ENCODE results near the gene FOXP1. TPM values are rescaled to one million over a fixed set of nuclear protein-coding genes. Genes with fewer than 3 reads are reported as not detected.
A peak's percentile ranks its signal among the peaks of the same experiment; 100 is the strongest.

FOXP1 gene
- total RNA-seq, 1 experiment from 2014 or later = 334 TPM

DNA sequence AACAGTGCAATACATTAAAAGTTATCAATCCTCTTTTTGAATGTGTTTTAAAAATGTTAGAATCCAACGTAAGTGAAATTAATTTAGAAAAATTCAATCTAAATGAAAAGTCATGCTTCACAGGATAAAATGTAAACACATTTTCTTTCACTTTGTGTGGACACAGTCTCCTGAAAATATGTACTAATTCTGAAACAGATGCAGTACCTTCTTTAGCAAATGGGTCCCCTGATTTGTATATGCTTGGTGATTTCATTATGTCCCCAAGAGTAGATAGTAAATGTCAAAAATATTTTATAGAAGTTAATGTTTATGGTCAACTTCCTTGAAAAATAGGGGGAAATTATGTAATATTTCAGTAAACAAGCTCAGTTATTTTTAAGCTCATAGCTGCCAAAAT lies 28.9 kb downstream of the FOXP1 start:
- Histone ChIP-seq H3K27ac (ENCODE audit: low read length) (peak overlapping the region; percentile 79), H3K79me2 (ENCODE audit: low read length) (peaks cover 95% of the 10 kb centered on the region), H2AFZ (ENCODE audit: low read length) (no peak overlapping the region), H3K36me3 (ENCODE audit: insufficient read depth, low read length) (peaks cover 40% of the 10 kb centered on the region), H4K20me1 (ENCODE audit: insufficient read depth, low read depth, low read length) (no peaks in the 10 kb centered on the region), H3K9ac (ENCODE audit: low read length) (no peak overlapping the region), H3K4me3 (ENCODE audit: low read length) (peak overlapping the region; percentile 14; the same call in 1 of the 2 replicates), H3K9me3 (ENCODE audit: low read length) (no peaks in the 10 kb centered on the region), H3K27me3 (ENCODE audit: low read length) (no peaks in the 10 kb centered on the region), H3K4me1 (ENCODE audit: low read length) (peaks cover 78% of the 10 kb centered on the region), H3K4me2 (ENCODE audit: low read depth, low read length, poor library complexity, severe bottlenecking) (peak overlapping the region; percentile 56), H3K9me2 (replicated peaks; ENCODE audit: insufficient read depth, low read length) (no peaks in the 10 kb centered on the region)
- no peak for DNase-seq

DNA sequence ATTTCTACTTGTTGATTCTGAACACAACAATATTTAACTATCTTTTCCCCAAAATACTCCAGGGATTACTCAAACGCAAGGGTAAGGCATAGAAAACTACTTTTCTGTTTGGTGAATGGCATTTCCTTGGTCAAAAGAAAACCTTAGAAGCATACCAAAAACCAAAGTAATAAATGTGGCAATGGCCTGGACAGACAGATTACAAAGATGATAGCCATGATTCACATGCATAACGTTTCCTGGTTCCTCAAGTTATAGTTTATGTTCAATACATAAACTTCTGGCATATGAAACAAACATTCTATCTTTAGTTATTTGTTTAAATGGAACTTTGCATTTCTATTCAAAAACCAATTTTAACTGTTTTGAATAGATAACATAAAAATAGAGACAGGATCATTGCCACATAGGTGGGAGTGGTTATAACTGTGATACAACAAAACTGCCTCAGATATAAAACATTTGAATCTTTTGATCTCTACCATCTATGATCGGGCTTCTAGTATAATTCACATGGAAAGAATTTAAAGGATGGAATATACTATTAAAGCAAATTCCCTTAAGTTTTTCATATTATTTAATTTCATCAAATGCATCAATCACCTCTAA lies 32.1 kb downstream of the FOXP1 start:
- no peaks in the 10 kb centered on the region for H3K27me3 ChIP-seq (ENCODE audit: low read length)
- H4K20me1 ChIP-seq (ENCODE audit: insufficient read depth, low read depth, low read length) = no peaks in the 10 kb centered on the region
- peaks cover 98% of the 10 kb centered on the region for H3K79me2 ChIP-seq (ENCODE audit: low read length)
- no peak for DNase-seq
- H3K4me2 ChIP-seq (ENCODE audit: low read depth, low read length, poor library complexity, severe bottlenecking) = no peak overlapping the region
- H3K9me2 ChIP-seq (replicated peaks; ENCODE audit: insufficient read depth, low read length) = no peaks in the 10 kb centered on the region
- H3K36me3 ChIP-seq (ENCODE audit: insufficient read depth, low read length) = peaks cover 39% of the 10 kb centered on the region
- H3K9ac ChIP-seq (ENCODE audit: low read length) = no peak overlapping the region
- peak overlapping the region; percentile 70 for H3K27ac ChIP-seq (ENCODE audit: low read length)
- no peaks in the 10 kb centered on the region for H3K9me3 ChIP-seq (ENCODE audit: low read length)
- peaks cover 81% of the 10 kb centered on the region for H3K4me1 ChIP-seq (ENCODE audit: low read length)
- H2AFZ ChIP-seq (ENCODE audit: low read length) = no peak overlapping the region
- H3K4me3 ChIP-seq (ENCODE audit: low read length) = no peak overlapping the region

DNA sequence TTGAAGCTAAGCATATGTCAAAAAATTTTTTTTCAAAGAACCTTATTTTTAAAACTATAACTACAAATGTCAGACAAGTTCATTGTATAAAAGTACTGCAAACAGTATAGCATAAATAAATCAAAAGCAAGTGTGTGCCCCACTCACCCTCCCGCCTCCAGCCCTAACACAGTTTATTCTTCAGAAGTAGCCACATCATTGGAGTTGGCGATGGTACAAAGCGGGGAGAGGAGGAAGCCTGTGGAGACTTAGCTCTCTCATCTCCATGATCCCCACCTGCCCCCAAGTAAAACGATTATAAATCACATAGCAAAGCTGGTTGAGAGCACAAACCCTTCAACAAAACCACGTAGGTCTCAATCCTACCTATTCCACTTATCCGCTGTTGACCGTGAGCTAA lies 33.6 kb downstream of the FOXP1 start:
- no peak for DNase-seq
- peaks cover 36% of the 10 kb centered on the region for H3K36me3 ChIP-seq (ENCODE audit: insufficient read depth, low read length)
- no peaks in the 10 kb centered on the region for H3K9me2 ChIP-seq (replicated peaks; ENCODE audit: insufficient read depth, low read length)
- no peaks in the 10 kb centered on the region for H4K20me1 ChIP-seq (ENCODE audit: insufficient read depth, low read depth, low read length)
- no peak overlapping the region for H2AFZ ChIP-seq (ENCODE audit: low read length)
- H3K4me2 ChIP-seq (ENCODE audit: low read depth, low read length, poor library complexity, severe bottlenecking) = no peak overlapping the region
- H3K27ac ChIP-seq (ENCODE audit: low read length) = peak overlapping the region; percentile 45
- H3K9ac ChIP-seq (ENCODE audit: low read length) = no peak overlapping the region
- H3K79me2 ChIP-seq (ENCODE audit: low read length) = peaks cover 97% of the 10 kb centered on the region
- H3K27me3 ChIP-seq (ENCODE audit: low read length) = no peaks in the 10 kb centered on the region
- H3K4me1 ChIP-seq (ENCODE audit: low read length) = peaks cover 81% of the 10 kb centered on the region
- no peaks in the 10 kb centered on the region for H3K9me3 ChIP-seq (ENCODE audit: low read length)
- no peak overlapping the region for H3K4me3 ChIP-seq (ENCODE audit: low read length)

DNA sequence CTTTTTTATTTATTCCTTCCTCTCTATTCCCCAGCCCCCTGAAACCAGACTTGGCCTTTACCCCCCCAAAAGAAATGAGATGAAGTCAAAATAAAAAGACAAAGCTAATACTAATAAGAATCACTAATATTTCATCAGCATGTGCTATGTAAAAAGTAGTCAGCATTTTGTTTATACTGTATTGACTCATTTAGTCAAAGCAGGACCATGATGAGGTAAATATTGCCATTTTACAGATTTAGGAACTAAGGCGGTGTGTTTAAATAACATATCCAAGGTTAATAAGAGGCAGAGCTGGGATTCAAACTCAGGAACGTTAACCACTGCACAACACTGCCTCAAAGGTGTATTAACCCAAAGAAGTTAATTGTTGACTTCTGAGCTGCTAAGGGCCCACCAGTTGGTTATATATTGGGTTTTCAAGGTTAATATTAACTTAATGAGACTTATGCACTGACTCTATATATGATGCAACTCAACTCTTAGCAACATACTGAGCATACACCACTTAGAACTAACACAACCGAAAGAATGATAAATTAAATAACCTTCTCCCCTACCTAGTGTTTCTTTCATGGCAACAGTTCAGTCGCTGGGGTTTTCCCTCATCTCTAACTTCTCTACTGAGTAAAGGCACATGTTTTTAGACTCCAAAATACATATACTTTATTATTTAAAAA lies 34.7 kb downstream of the FOXP1 start:
- Histone ChIP-seq H3K4me3 (ENCODE audit: low read length) (no peak overlapping the region), H3K36me3 (ENCODE audit: insufficient read depth, low read length) (peaks cover 27% of the 10 kb centered on the region), H3K9me3 (ENCODE audit: low read length) (no peaks in the 10 kb centered on the region), H3K9ac (ENCODE audit: low read length) (no peak overlapping the region), H3K4me2 (ENCODE audit: low read depth, low read length, poor library complexity, severe bottlenecking) (no peak overlapping the region), H3K9me2 (replicated peaks; ENCODE audit: insufficient read depth, low read length) (no peaks in the 10 kb centered on the region), H3K4me1 (ENCODE audit: low read length) (peaks cover 80% of the 10 kb centered on the region), H3K27ac (ENCODE audit: low read length) (peak overlapping the region; percentile 11; the same call in 1 of the 2 replicates), H2AFZ (ENCODE audit: low read length) (no peak overlapping the region), H3K27me3 (ENCODE audit: low read length) (no peaks in the 10 kb centered on the region), H4K20me1 (ENCODE audit: insufficient read depth, low read depth, low read length) (no peaks in the 10 kb centered on the region), H3K79me2 (ENCODE audit: low read length) (peaks cover 95% of the 10 kb centered on the region)
- DNase-seq = no peak

DNA sequence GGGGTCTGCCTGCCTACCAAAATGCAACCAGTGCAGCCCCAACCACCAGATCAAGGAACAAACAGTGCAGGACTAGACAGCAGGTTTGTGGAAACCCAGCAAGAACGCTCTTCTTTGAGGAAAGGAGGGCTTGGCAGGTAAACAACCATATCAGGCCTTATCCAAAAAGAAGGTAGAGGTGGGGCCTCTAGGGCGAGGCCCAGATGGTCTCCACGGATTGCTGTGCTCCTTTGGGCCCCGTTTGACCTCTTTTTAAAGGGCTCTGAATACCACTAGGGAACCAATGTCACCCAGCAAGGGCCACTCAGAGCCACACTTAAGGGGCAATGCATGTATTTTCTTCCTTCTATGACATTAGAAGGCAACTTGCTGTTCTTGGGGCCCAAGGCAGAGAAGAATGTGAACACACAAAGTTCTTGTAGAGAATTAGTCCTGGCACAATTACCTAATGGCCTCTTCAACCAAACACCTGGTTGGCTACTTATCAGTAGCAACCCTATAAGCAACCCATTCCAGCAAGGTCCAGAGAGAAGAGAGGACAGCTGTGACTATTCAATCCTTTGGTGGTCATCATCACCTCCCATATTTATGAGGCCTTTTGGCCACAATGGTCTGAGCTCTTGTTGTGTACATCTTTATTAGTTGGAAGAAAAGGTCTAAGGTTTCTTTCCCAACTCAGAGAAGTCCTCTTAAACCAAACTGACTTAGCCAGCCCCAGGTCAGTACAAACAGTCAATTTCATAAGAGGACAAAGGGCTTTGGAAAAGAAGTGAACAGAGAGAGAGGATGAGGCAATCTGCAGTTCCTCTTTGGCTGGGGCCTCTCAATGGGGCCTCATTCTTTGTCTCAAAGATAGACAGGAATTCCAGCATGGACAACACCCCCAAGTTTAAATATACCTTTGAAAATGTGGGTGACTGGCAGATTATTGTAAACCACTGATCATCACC lies 36.0 kb downstream of the FOXP1 start:
- no peak for DNase-seq
- H3K9me2 ChIP-seq (replicated peaks; ENCODE audit: insufficient read depth, low read length) = no peaks in the 10 kb centered on the region
- no peak overlapping the region for H3K4me2 ChIP-seq (ENCODE audit: low read depth, low read length, poor library complexity, severe bottlenecking)
- peaks cover 95% of the 10 kb centered on the region for H3K79me2 ChIP-seq (ENCODE audit: low read length)
- no peak overlapping the region for H2AFZ ChIP-seq (ENCODE audit: low read length)
- H3K27ac ChIP-seq (ENCODE audit: low read length) = peak overlapping the region; percentile 87
- no peak overlapping the region for H3K4me3 ChIP-seq (ENCODE audit: low read length)
- no peaks in the 10 kb centered on the region for H4K20me1 ChIP-seq (ENCODE audit: insufficient read depth, low read depth, low read length)
- peaks cover 26% of the 10 kb centered on the region for H3K36me3 ChIP-seq (ENCODE audit: insufficient read depth, low read length)
- H3K27me3 ChIP-seq (ENCODE audit: low read length) = no peaks in the 10 kb centered on the region
- peaks cover 80% of the 10 kb centered on the region for H3K4me1 ChIP-seq (ENCODE audit: low read length)
- no peaks in the 10 kb centered on the region for H3K9me3 ChIP-seq (ENCODE audit: low read length)
- H3K9ac ChIP-seq (ENCODE audit: low read length) = 0 out of 2 replicates have a peak overlapping the region, but pooled peaks have one; percentile 14

DNA sequence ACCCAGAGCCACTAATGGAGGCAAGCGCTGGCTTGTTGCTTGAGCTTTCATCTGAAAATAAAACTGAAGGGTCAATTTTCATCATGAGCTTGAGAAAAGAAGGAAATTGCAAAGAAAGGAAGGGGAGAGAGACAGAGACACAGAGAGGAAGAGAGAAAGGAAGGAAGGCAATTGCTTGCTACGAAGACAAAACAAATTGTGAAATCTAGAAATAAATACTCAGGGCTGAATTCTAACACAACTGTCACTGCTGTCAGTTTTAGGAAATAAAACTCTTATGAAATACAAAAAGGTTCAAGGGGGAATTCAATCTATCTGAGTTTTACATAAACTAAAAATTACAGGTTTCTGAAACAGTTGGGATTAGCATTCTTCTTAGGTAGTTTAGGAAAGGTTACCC lies 36.7 kb downstream of the FOXP1 start:
- 0 out of 2 replicates have a peak overlapping the region, but pooled peaks have one; percentile 14 for H3K9ac ChIP-seq (ENCODE audit: low read length)
- H3K9me2 ChIP-seq (replicated peaks; ENCODE audit: insufficient read depth, low read length) = no peaks in the 10 kb centered on the region
- H3K4me3 ChIP-seq (ENCODE audit: low read length) = no peak overlapping the region
- H3K79me2 ChIP-seq (ENCODE audit: low read length) = peaks cover 95% of the 10 kb centered on the region
- no peak for DNase-seq
- no peaks in the 10 kb centered on the region for H4K20me1 ChIP-seq (ENCODE audit: insufficient read depth, low read depth, low read length)
- peak overlapping the region; percentile 87 for H3K27ac ChIP-seq (ENCODE audit: low read length)
- no peak overlapping the region for H2AFZ ChIP-seq (ENCODE audit: low read length)
- peaks cover 23% of the 10 kb centered on the region for H3K36me3 ChIP-seq (ENCODE audit: insufficient read depth, low read length)
- no peaks in the 10 kb centered on the region for H3K9me3 ChIP-seq (ENCODE audit: low read length)
- H3K4me1 ChIP-seq (ENCODE audit: low read length) = peaks cover 82% of the 10 kb centered on the region
- no peaks in the 10 kb centered on the region for H3K27me3 ChIP-seq (ENCODE audit: low read length)
- no peak overlapping the region for H3K4me2 ChIP-seq (ENCODE audit: low read depth, low read length, poor library complexity, severe bottlenecking)

DNA sequence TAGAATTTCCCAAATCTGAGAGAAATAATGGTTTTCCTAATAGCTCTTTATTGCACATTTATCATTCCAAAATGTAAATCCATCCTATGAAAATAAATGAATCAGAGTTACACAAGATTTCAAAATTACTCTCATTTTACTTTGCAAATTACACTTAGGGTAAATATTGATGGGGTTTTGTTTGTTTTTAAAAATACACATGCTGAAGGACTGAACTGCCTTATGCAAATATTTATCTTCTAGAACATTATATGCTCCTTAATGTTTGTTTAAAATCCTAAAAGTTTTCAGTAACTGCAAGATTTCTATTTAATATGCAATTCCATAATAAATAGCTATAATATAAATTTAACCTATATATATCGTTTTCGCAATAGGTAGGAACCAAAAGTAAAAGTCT lies 38.2 kb downstream of the FOXP1 start:
- Histone ChIP-seq H4K20me1 (ENCODE audit: insufficient read depth, low read depth, low read length) (no peaks in the 10 kb centered on the region), H3K4me2 (ENCODE audit: low read depth, low read length, poor library complexity, severe bottlenecking) (peak overlapping the region; percentile 62), H3K4me3 (ENCODE audit: low read length) (no peak overlapping the region), H2AFZ (ENCODE audit: low read length) (no peak overlapping the region), H3K4me1 (ENCODE audit: low read length) (peaks cover 84% of the 10 kb centered on the region), H3K27me3 (ENCODE audit: low read length) (no peaks in the 10 kb centered on the region), H3K36me3 (ENCODE audit: insufficient read depth, low read length) (peaks cover 13% of the 10 kb centered on the region), H3K9me3 (ENCODE audit: low read length) (no peaks in the 10 kb centered on the region), H3K79me2 (ENCODE audit: low read length) (peaks cover 95% of the 10 kb centered on the region), H3K27ac (ENCODE audit: low read length) (peak overlapping the region; percentile 87), H3K9ac (ENCODE audit: low read length) (no peak overlapping the region), H3K9me2 (replicated peaks; ENCODE audit: insufficient read depth, low read length) (no peaks in the 10 kb centered on the region)
- no peak for DNase-seq
